Activated CD4-positive, alpha-beta memory T cell treated with anti-CD3 and anti-CD28 coated beads for 36 hours (primary cell): ENCODE results near the gene UBE2K. TPM values are rescaled to one million over a fixed set of nuclear protein-coding genes. Genes with fewer than 3 reads are reported as not detected.
A peak's percentile ranks its signal among the peaks of the same experiment; 100 is the strongest.

ENCODE experiments used
- CTCF ChIA-PET: fragments of 350-600 bp; sonication (Branson Sonifier 250); formaldehyde crosslinking; loops from one replicate; lab custom pipeline; 2021; ENCODE audit warnings: antibody characterized with exemption, inconsistent platforms; lab: Charles Lee
- POLR2A ChIA-PET: fragments of 350-600 bp; sonication (Branson Sonifier 250); formaldehyde crosslinking; loops from one replicate; lab custom pipeline; 2021; ENCODE audit warnings: antibody characterized with exemption; lab: Charles Lee
- DNase-seq: peaks from one replicate; pipeline ENCODE4 v3.0.0-alpha.2; 2020
- H3K27ac Mint-ChIP-seq: one replicate; pipeline ENCODE4 v1.8.0; 2021; ENCODE audit warnings: mixed read lengths
- H3K27me3 Mint-ChIP-seq: one replicate; pipeline ENCODE4 v1.8.0; 2021; ENCODE audit warnings: mixed read lengths
- H3K36me3 Mint-ChIP-seq: one replicate; pipeline ENCODE4 v1.8.0; 2021; ENCODE audit warnings: mixed read lengths
- H3K4me1 Mint-ChIP-seq: one replicate; pipeline ENCODE4 v1.8.0; 2021; ENCODE audit warnings: low read depth, mixed read lengths
- H3K4me3 Mint-ChIP-seq: one replicate; pipeline ENCODE4 v1.8.0; 2021; ENCODE audit warnings: mild to moderate bottlenecking, mixed read lengths
- H3K9me3 Mint-ChIP-seq: one replicate; pipeline ENCODE4 v1.8.0; 2021; ENCODE audit warnings: mixed read lengths
- intact Hi-C: fragments of 100-400 bp; cut with micrococcal nuclease; formaldehyde crosslinking; loops from one replicate; pipeline ENCODE4 v1.15.1; 2023
- total RNA-seq, 2 experiments: library from RNA; stranded (reverse); gene quantifications; one replicate each; pipeline ENCODE4 v1.2.3, GENCODE V29; 2021

The UBE2K gene
- total RNA-seq, 2 experiments from 2014 or later: 81.4 to 83.5 TPM

- DNase-seq: peak; percentile 23
Observed at GRCh38 chr4:39814403-39815185, 116.7 kb downstream of the UBE2K start.

GRCh38 chr4:39818646-39819045 is 120.7 kb downstream of the UBE2K start:
- CTCF ChIA-PET: interaction anchor here (0.7 kb wide), 1 partner anchor 38 kb away, joined by 3 read pairs; no protein-coding TSS in a partner anchor
- Mint-ChIP-seq H3K36me3 (peaks cover 1% of the 10 kb centered on the region), H3K4me3 (no peak overlapping the region), H3K4me1 (no peaks in the 10 kb centered on the region), H3K27me3 (no peaks in the 10 kb centered on the region), H3K9me3 (peaks cover 11% of the 10 kb centered on the region), H3K27ac (no peak overlapping the region)
- POLR2A ChIA-PET: no interaction called here
- intact Hi-C loops: no loop called here
- no peak for DNase-seq

More at GRCh38 chr4:39814403-39815185, 116.7 kb downstream of the UBE2K start:
- Mint-ChIP-seq H3K9me3 (peaks cover 22% of the 10 kb centered on the region), H3K4me3 (peak overlapping the region; percentile 51), H3K27ac (peak overlapping the region; percentile 60), H3K36me3 (peaks cover 7% of the 10 kb centered on the region), H3K27me3 (peaks cover 3% of the 10 kb centered on the region), H3K4me1 (peaks cover 3% of the 10 kb centered on the region)
- CTCF ChIA-PET: no interaction called here
- intact Hi-C loops: no loop called here
- POLR2A ChIA-PET: no interaction called here

- POLR2A ChIA-PET: no interaction called here
- intact Hi-C loops: loop anchor here (5.0 kb wide), 1 partner anchor 157 kb away; the partner anchor contains the start of gene PDS5A
- no peak for DNase-seq
- H3K4me3 Mint-ChIP-seq: no peak overlapping the region
- peaks cover 7% of the 10 kb centered on the region for H3K36me3 Mint-ChIP-seq
- H3K27me3 Mint-ChIP-seq: no peaks in the 10 kb centered on the region
- no peak overlapping the region for H3K27ac Mint-ChIP-seq
- H3K4me1 Mint-ChIP-seq: no peaks in the 10 kb centered on the region
- H3K9me3 Mint-ChIP-seq: no peaks in the 10 kb centered on the region
- CTCF ChIA-PET: no interaction called here
Observed at GRCh38 chr4:39820186-39820585, 122.2 kb downstream of the UBE2K start.

GRCh38 chr4:39821951-39822350 is 124.0 kb downstream of the UBE2K start:
- Mint-ChIP-seq H3K9me3 (no peaks in the 10 kb centered on the region), H3K27ac (no peak overlapping the region), H3K4me3 (no peak overlapping the region), H3K27me3 (no peaks in the 10 kb centered on the region), H3K36me3 (peaks cover 8% of the 10 kb centered on the region), H3K4me1 (no peaks in the 10 kb centered on the region)
- no peak for DNase-seq
- ChIA-PET CTCF (no interaction called here), POLR2A (no interaction called here)
- intact Hi-C loops: loop anchor here (5.0 kb wide), 1 partner anchor 155 kb away; the partner anchor contains the start of gene PDS5A

GRCh38 chr4:39822662-39823061 is 124.7 kb downstream of the UBE2K start:
- H3K27ac Mint-ChIP-seq: no peak overlapping the region
- no peaks in the 10 kb centered on the region for H3K4me1 Mint-ChIP-seq
- H3K27me3 Mint-ChIP-seq: no peaks in the 10 kb centered on the region
- no peak for DNase-seq
- CTCF ChIA-PET: no interaction called here
- POLR2A ChIA-PET: no interaction called here
- no peaks in the 10 kb centered on the region for H3K9me3 Mint-ChIP-seq
- intact Hi-C loops: loop anchor here (5.0 kb wide), 1 partner anchor 155 kb away; the partner anchor contains the start of gene PDS5A
- H3K36me3 Mint-ChIP-seq: peaks cover 10% of the 10 kb centered on the region
- no peak overlapping the region for H3K4me3 Mint-ChIP-seq

- intact Hi-C loops: loop anchor here (5.0 kb wide), 1 partner anchor 154 kb away; the partner anchor contains the start of gene PDS5A
- H3K27me3 Mint-ChIP-seq: no peaks in the 10 kb centered on the region
- ChIA-PET POLR2A (no interaction called here), CTCF (no interaction called here)
- H3K27ac Mint-ChIP-seq: peak overlapping the region; percentile 26
- no peaks in the 10 kb centered on the region for H3K9me3 Mint-ChIP-seq
- no peaks in the 10 kb centered on the region for H3K4me1 Mint-ChIP-seq
- H3K4me3 Mint-ChIP-seq: no peak overlapping the region
- DNase-seq: no peak
- H3K36me3 Mint-ChIP-seq: peaks cover 14% of the 10 kb centered on the region
Observed at GRCh38 chr4:39823191-39823590, 125.3 kb downstream of the UBE2K start.

- Mint-ChIP-seq H3K27me3 (no peaks in the 10 kb centered on the region), H3K27ac (no peak overlapping the region), H3K4me3 (no peak overlapping the region), H3K36me3 (peaks cover 21% of the 10 kb centered on the region), H3K9me3 (no peaks in the 10 kb centered on the region), H3K4me1 (no peaks in the 10 kb centered on the region)
- DNase-seq: no peak
- intact Hi-C loops: no loop called here
- POLR2A ChIA-PET: no interaction called here
- CTCF ChIA-PET: no interaction called here
Observed at GRCh38 chr4:39825090-39825489, 127.2 kb downstream of the UBE2K start.

- H3K27ac Mint-ChIP-seq: no peak overlapping the region
- no peak for DNase-seq
- intact Hi-C loops: no loop called here
- no peak overlapping the region for H3K4me3 Mint-ChIP-seq
- peaks cover 24% of the 10 kb centered on the region for H3K36me3 Mint-ChIP-seq
- no peaks in the 10 kb centered on the region for H3K4me1 Mint-ChIP-seq
- ChIA-PET POLR2A (no interaction called here), CTCF (no interaction called here)
- H3K27me3 Mint-ChIP-seq: no peaks in the 10 kb centered on the region
- H3K9me3 Mint-ChIP-seq: no peaks in the 10 kb centered on the region
Observed at GRCh38 chr4:39825741-39826231, 127.8 kb downstream of the UBE2K start.

Other genes with a start within 250 kb of the UBE2K start
- gene RPL9, start 239.2 kb upstream of the UBE2K start, total RNA-seq: 1,000 to 10,000 TPM; 2,178 to 2,222 TPM
- 10 to 100 TPM; 23.2 to 23.7 TPM for gene LIAS, start 239.1 kb upstream of the UBE2K start, total RNA-seq
- gene UGDH, start 170.7 kb upstream of the UBE2K start, total RNA-seq: 10 to 100 TPM; 28.7 to 32.9 TPM
- 1 to 10 TPM; 4.9 to 5.6 TPM for gene SMIM14, start 59.3 kb upstream of the UBE2K start, total RNA-seq